Left lung (tissue), 10 donors: ENCODE results near the gene CFAP107. TPM values are rescaled to one million over a fixed set of nuclear protein-coding genes. Genes with fewer than 3 reads are reported as not detected.
"Not testable (repeated sequence)": the region's sequence is repeated elsewhere in the genome, so short reads cannot be mapped to it uniquely, and the experiment has no call there.

Source experiments
- ATAC-seq: fragments of 200-7000 bp; cut with Tn5 transposase; one replicate; pipeline ENCODE4 v1.9.1; 2020; ENCODE audit warnings: moderate library complexity
- DNase-seq, 4 donors: peaks; one replicate each; pipeline ENCODE4 v3.0.0-alpha.2; 2013 to 2020
- H3K27ac ChIP-seq, 2 donors: fragments of 200-600 bp; sonication (generic) in 1 of 2; one replicate each; pipeline versions ENCODE4 v1.5.0 to v1.8.0; 2020 to 2021
- H3K27me3 ChIP-seq, 2 donors: fragments of 200-600 bp; sonication (generic) in 1 of 2; one replicate each; pipeline versions ENCODE4 v1.5.0 to v1.8.0; 2020 to 2021
- H3K36me3 ChIP-seq, 2 donors: fragments of 200-600 bp; sonication (generic) in 1 of 2; one replicate each; pipeline versions ENCODE4 v1.5.0 to v1.8.0; 2020 to 2021
- H3K4me1 ChIP-seq, 2 donors: fragments of 200-600 bp; one replicate each; pipeline ENCODE4 v1.8.0; 2021
- H3K4me3 ChIP-seq, 2 donors: fragments of 200-600 bp; sonication (generic) in 1 of 2; one replicate each; pipeline versions ENCODE4 v1.5.0 to v1.8.0; 2020 to 2021; ENCODE audit warnings: mild to moderate bottlenecking in 1 of 2
- H3K9me3 ChIP-seq, 2 donors: fragments of 200-600 bp; sonication (generic) in 1 of 2; one replicate each; pipeline versions ENCODE4 v1.5.0 to v1.8.0; 2020 to 2021
- CTCF ChIP-seq, 2 donors: fragments of 200-600 bp; sonication (generic) in 1 of 2; IDR thresholded peaks; one replicate each; pipeline versions ENCODE4 v1.5.0 to v1.8.0; 2021; ENCODE audit warnings: antibody characterized with exemption in 2 of 2
- intact Hi-C, 2 donors: fragments of 100-400 bp; cut with DNase I; formaldehyde crosslinking; loops; one replicate each; pipeline versions ENCODE4 v1.11.2 to v1.14.2; 2022
- polyA plus RNA-seq, 6 donors: library from polyadenylated mRNA; unstranded; fragments of 120-200 nt; gene quantifications; one replicate each; pipeline ENCODE4 v1.2.1, GENCODE V29; 2013; ENCODE audit not compliant: insufficient read length in 6 of 6
- total RNA-seq, 2 donors: library from RNA; stranded (reverse); fragmentation: NEBNext Ultra II Directional; extraction: Animal tissue kit (Norgen Biotek cat#: 25700); gene quantifications; one replicate each; pipeline ENCODE4 v1.2.1, GENCODE V29; 2021
- donor health status: DM: no; HTN: yes; CAD: no.
- donor health status: DM: no; HTN: no; CAD: no.

The CFAP107 gene
- total and polyA plus RNA-seq, 8 donors = 0.18 to 2.8 (median 1.7) TPM; not detected in 1

GRCh38 chr1:12712929-12713328, 33.1 kb upstream of the CFAP107 start:
- ATAC-seq (no peak), DNase-seq (no peak)
- no peak for TF ChIP-seq CTCF (IDR thresholded peaks at IDR 0.05)
- no peak overlapping the region for H3K4me3 ChIP-seq
- H3K4me1 ChIP-seq = peaks cover 0 to 9% of the 10 kb centered on the region in 2 donors
- H3K27ac ChIP-seq = no peak overlapping the region
- no peaks in the 10 kb centered on the region for H3K27me3 ChIP-seq
- no peaks in the 10 kb centered on the region for H3K9me3 ChIP-seq
- H3K36me3 ChIP-seq = no peaks in the 10 kb centered on the region
- intact Hi-C loops = no loop called here

- H3K9me3 ChIP-seq, intact Hi-C loops: not testable (repeated sequence)
Observed at GRCh38 chr1:12713651-12714050, 32.3 kb upstream of the CFAP107 start.

GRCh38 chr1:12714710-12715475, 31.1 kb upstream of the CFAP107 start:
- H3K9me3 ChIP-seq = no peaks in the 10 kb centered on the region
- no peak overlapping the region for H3K4me3 ChIP-seq
- H3K4me1 ChIP-seq = no peaks in the 10 kb centered on the region
- H3K27ac ChIP-seq = peak overlapping the region in 1 of 2 donors; percentile 5
- no peaks in the 10 kb centered on the region for H3K36me3 ChIP-seq
- no peaks in the 10 kb centered on the region for H3K27me3 ChIP-seq
- no peak for TF ChIP-seq CTCF (IDR thresholded peaks at IDR 0.05)
- ATAC-seq (no peak), DNase-seq (no peak)
- intact Hi-C loops = no loop called here

More at GRCh38 chr1:12713651-12714050, 32.3 kb upstream of the CFAP107 start:
- not testable (repeated sequence) for H3K4me3 ChIP-seq, ATAC-seq, DNase-seq, H3K36me3 ChIP-seq, H3K27ac ChIP-seq, H3K4me1 ChIP-seq, H3K27me3 ChIP-seq

GRCh38 chr1:12715896-12716437, 30.0 kb upstream of the CFAP107 start, which contains the start of gene AADACL3:
AADACL3 (plus strand) TSS chr1:12716110; CDS start chr1:12716177, 67 bp downstream.
- ATAC-seq = no peak
- Histone ChIP-seq H3K9me3 (no peaks in the 10 kb centered on the region), H3K4me1 (no peaks in the 10 kb centered on the region), H3K27me3 (no peaks in the 10 kb centered on the region), H3K36me3 (no peaks in the 10 kb centered on the region), H3K4me3 (no peak within 1 kb of the TSS), H3K27ac (peak within 1 kb of the TSS in 1 of 2 donors; percentile 5)
- DNase-seq = no peak
- no peak for TF ChIP-seq CTCF (IDR thresholded peaks at IDR 0.05)
- intact Hi-C loops = no loop called here

- no peaks in the 10 kb centered on the region for H3K36me3 ChIP-seq
- no peak for ATAC-seq
- peaks cover 0 to 11% of the 10 kb centered on the region in 2 donors for H3K27me3 ChIP-seq
- no peaks in the 10 kb centered on the region for H3K9me3 ChIP-seq
- H3K27ac ChIP-seq = no peak overlapping the region
- intact Hi-C loops = no loop called here
- no peak for DNase-seq
- H3K4me3 ChIP-seq = no peak overlapping the region
- H3K4me1 ChIP-seq = no peaks in the 10 kb centered on the region
- no peak for TF ChIP-seq CTCF (IDR thresholded peaks at IDR 0.05)
Observed at GRCh38 chr1:12717301-12717838, 28.6 kb upstream of the CFAP107 start.
